Esophagus muscularis mucosa (tissue), 3 donors: ENCODE measurements around the gene AATF.

Experiments
- CTCF ChIP-seq, 3 experiments: fragments of 200-600 bp in 2 of 3; fragments of 450-650 bp in 1 of 3; sonication (generic) in 2 of 3; IDR thresholded peaks; one replicate each; pipeline ENCODE4 v1.5.1; 2017 to 2019; ENCODE audit warnings: antibody characterized with exemption in 3 of 3, mild to moderate bottlenecking in 2 of 3, moderate library complexity in 1 of 3
- EP300 ChIP-seq: sonication (generic); formaldehyde crosslinking; IDR thresholded peaks from one replicate; pipeline ENCODE4 v1.6.1; 2017; ENCODE audit warnings: antibody characterized with exemption

GRCh38 chr17:36978810-36979564 lies 30.2 kb downstream of the AATF start:
- TF ChIP-seq EP300 = no peak
- TF ChIP-seq CTCF (IDR thresholded peaks at IDR 0.05) = no peak
